ENCODE results near the gene OSM. TPM values are rescaled to one million over a fixed set of nuclear protein-coding genes. Genes with fewer than 3 reads are reported as not detected.

OSM gene
- total RNA-seq, 1 donor from 2014 or later, result 0.28 TPM

GRCh38 chr22:30297991-30298701, 31.5 kb upstream of the OSM start:
- ATAC-seq, result peak; percentile 83

DNA sequence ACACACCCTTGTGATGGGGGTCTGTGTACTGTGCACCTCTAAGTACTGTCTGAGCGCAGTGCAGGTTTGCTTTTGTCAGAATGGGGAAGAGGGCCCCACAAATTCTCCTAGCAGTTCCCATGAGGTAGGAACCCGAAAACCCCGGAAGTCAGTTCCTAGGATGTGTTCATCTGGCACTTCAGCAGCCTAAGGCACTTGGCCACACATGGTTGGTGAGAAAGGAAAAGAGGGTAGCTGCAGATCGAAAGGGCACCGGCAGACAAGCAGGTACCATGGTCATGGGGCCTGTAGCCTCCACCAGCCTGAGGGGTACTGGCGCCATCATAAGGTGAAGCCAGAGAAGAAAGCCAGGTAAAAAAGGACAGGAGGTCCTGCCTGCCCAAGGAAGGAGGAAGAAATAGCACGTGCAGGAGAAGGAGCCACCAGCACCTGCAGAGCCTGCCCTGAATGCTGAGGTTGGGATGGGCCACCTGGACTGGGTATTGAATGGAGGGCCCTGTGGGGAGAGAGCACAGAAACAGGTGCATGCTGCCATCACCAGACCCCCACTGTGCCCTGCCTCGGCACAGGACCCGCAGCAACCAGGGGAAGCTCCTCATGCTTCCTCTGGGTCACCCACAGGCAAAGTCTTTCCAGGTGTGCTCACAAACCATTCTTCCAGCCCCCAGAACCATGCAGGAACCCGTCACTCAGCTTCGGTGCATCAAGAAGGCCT, 30.8 kb upstream of the OSM start:
- ATAC-seq, result no peak

DNA sequence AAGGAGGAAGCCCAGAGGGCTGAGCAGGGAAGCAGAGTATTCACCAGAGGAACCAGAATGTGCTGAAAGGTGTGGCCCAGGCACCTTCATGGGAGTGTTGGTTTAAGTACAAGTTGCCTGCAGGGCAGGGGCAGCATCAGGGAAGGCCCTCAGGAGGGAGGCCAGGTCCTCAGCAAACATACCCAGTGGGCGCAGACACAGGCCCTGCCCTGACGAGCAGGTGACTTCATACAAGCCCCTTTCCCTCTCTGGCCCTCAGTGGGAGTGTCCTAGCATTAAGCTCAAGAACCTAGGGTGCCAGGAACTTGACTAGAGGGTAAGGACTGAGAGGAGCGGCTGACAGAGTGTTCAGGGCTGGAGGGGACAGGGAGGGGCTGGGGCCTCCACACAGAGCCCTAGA, 30.2 kb upstream of the OSM start:
- peak; percentile 2 for ATAC-seq

DNA sequence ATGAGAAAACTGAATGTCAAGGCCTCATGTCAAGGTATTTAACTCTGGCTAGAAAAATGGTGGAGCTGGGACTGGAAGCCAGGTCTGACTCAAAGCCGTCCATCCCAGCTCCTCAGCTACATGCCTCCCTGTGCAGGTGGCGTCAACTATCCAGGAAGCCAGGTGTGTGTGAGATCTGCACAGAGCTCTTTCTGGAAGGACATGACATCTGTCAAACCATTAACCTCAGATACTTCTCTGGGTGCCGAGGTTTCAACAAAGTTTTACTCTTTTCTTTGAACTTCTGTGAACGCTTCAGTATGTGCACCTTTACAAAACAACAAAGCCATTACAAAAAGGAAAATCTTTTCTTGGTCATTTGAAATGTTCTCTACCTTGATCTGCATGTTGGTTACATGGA, 29.7 kb upstream of the OSM start:
- no peak for ATAC-seq

- no peak for ATAC-seq
These were observed 28.9 kb upstream of the OSM start for GRCh38 chr22:30295576-30295975.

GRCh38 chr22:30294830-30295229, 28.2 kb upstream of the OSM start:
- ATAC-seq, result no peak

- ATAC-seq, result no peak
These were observed 27.4 kb upstream of the OSM start for GRCh38 chr22:30294066-30294465.

GRCh38 chr22:30293026-30293425, 26.4 kb upstream of the OSM start:
- no peak for ATAC-seq

- ATAC-seq, result no peak
These were observed 25.7 kb upstream of the OSM start for GRCh38 chr22:30292069-30292970.

- ATAC-seq, result peak; percentile 56
These were observed 24.6 kb upstream of the OSM start for GRCh38 chr22:30291058-30291892.

DNA sequence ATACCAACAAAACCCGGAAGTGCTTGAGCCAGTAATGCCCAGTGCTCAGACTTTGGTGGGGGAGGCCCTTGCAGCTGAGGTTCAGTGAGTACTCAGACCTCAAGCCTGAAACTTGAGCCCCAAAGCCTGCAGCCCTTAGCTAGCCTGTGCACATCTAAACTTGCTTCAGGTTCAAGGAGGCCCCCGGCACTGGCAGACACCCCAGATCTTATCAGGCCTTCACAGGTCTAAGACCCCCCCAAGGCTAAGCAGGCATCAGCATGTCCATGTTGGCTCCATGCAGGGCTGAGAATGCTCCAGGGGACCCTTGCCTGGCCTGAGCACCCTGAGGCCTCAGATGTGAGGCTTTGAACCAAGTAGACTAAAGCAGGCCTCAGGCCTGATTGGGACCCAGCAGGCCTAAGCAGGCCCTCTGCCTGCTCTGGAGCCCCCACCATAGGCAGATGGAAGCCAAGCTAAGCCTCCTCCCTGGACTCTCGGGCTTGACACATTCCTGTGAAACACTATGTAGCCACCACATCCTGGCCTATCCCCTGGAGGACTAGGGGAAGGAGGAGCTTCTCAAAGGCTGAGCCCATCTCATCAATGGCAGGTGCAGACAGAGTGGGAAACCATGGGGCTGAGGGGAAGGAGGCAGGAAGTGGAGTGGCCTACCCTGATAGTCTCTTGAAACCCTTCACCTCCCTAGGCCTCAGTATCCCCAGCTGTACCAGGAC, 23.8 kb upstream of the OSM start:
- ATAC-seq, result peak; percentile 19

GRCh38 chr22:30289980-30290313, 23.3 kb upstream of the OSM start:
- ATAC-seq, result peak; percentile 1

- ATAC-seq, result peak; percentile 78
These were observed 22.7 kb upstream of the OSM start, which contains the start of gene CASTOR1 for GRCh38 chr22:30289141-30289979. Gene CASTOR1 (minus strand): TSS chr22:30289505. CDS start chr22:30289497, 8 bp downstream.

DNA sequence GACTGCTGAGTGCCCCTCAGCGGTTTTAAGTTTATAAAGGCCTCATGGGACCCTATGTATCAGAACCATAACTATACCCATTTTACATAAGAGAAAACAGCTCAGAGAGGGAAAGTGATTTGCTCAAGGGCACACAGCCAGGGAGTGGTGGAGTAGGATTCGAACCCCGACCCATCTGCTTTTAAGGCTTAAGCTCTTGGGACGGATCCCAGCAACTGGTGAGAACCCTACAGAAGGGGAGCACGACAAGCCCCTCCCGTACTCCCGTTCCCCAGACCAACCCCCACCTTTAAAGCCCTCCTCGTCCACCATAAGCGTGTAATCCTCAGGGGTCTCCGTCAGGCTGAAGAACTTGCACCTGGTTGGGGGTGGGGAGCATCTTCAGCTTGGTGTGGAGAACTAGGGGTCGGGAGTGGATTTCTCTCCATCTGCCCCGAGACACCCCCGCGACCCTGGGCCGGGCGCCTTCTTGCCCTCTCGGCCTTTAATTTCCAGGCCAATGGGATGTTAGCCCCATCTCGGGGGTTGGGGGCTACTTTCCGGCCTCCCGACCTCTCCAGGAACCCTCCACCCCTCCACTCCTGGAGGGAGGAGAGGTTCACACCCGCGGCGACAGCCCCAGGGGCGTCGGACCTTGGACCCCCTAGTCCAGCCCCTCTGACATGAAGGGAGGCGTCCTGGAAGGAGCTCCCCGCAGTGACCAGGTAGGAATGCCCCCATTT, 21.9 kb upstream of the OSM start:
- ATAC-seq, result no peak

- ATAC-seq, result peak; percentile 33
These were observed 21.2 kb upstream of the OSM start for GRCh38 chr22:30287648-30288418.

GRCh38 chr22:30286813-30287647, 20.4 kb upstream of the OSM start:
- ATAC-seq, result peak; percentile 3

DNA sequence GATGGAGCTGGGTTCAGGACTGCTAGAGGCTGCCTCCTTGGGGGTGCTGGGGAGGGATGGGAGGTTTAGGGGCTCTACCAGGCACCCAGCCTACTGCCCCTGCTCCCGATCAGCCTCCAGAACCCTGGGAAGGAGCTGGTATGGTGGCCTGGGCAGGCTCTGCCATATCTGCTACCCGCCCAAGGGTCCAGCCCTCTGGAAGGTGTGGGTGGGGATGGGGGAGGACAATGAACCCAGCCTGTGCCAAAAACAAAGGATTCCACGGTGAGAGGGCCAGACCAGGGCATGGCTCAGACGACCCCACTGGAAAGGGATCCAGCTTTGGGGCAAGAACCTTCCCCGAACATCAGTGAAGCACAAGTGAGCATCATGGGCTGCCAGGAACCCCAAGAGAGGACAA, 19.7 kb upstream of the OSM start:
- ATAC-seq, result no peak

- ATAC-seq, result no peak
These were observed 19.2 kb upstream of the OSM start for GRCh38 chr22:30285846-30286200.
